GM23338 (cell line): ENCODE results near the gene RFX6. TPM values are rescaled to one million over a fixed set of nuclear protein-coding genes. Genes with fewer than 3 reads are reported as not detected.

Source experiments
- ATAC-seq: fragments of 200-7000 bp; cut with Tn5 transposase; 3 replicates; pipeline ENCODE4 v1.9.1; 2020
- DNase-seq: peaks from one replicate; pipeline ENCODE4 v3.0.0-alpha.2; 2015; ENCODE audit warnings: low spot score
- H2AFZ ChIP-seq: fragments of 200-600 bp; sonication (generic); 2 replicates; pipeline ENCODE4 v1.8.0; 2016; ENCODE audit warnings: antibody characterized with exemption, mild to moderate bottlenecking, moderate library complexity
- H3F3A ChIP-seq: fragments of 200-600 bp; sonication (generic); replicated peaks from 2 replicates; pipeline ENCODE4 v1.8.0; 2017; ENCODE audit warnings: antibody characterized with exemption, mixed run types, low read depth
- H3K27ac ChIP-seq: fragments of 200-600 bp; sonication (generic); 2 replicates; pipeline ENCODE4 v1.6.1; 2016; ENCODE audit warnings: low read depth
- H3K27me3 ChIP-seq: fragments of 200-600 bp; sonication (generic); 2 replicates; pipeline ENCODE4 v1.8.0; 2016; ENCODE audit warnings: mild to moderate bottlenecking, mixed run types, moderate library complexity; ENCODE audit not compliant: insufficient read depth
- H3K36me3 ChIP-seq: fragments of 200-600 bp; sonication (generic); 2 replicates; pipeline ENCODE4 v1.8.0; 2016; ENCODE audit warnings: mild to moderate bottlenecking; ENCODE audit not compliant: insufficient read depth
- H3K4me1 ChIP-seq: fragments of 200-600 bp; sonication (generic); 2 replicates; pipeline ENCODE4 v1.8.0; 2016; ENCODE audit warnings: mild to moderate bottlenecking, moderate library complexity; ENCODE audit not compliant: insufficient read depth
- H3K4me2 ChIP-seq: fragments of 200-600 bp; sonication (generic); 2 replicates; pipeline ENCODE4 v1.7.1; 2017; ENCODE audit warnings: mixed run types
- H3K4me3 ChIP-seq: fragments of 200-600 bp; sonication (generic); 2 replicates; pipeline ENCODE4 v1.6.1; 2016; ENCODE audit warnings: mixed run types
- H3K79me2 ChIP-seq: fragments of 200-600 bp; sonication (generic); replicated peaks from 2 replicates; pipeline ENCODE4 v1.8.0; 2017; ENCODE audit warnings: mild to moderate bottlenecking; ENCODE audit not compliant: insufficient read depth
- H3K9me2 ChIP-seq: fragments of 200-600 bp; sonication (generic); 2 replicates; pipeline ENCODE4 v1.8.0; 2017; ENCODE audit not compliant: insufficient read depth
- H4K20me1 ChIP-seq: fragments of 200-600 bp; sonication (generic); replicated peaks from 2 replicates; pipeline ENCODE4 v1.8.0; 2017; ENCODE audit warnings: mild to moderate bottlenecking; ENCODE audit not compliant: insufficient read depth
- H3K27ac Mint-ChIP-seq: 2 replicates; pipeline ENCODE4 v1.8.0; 2020; ENCODE audit warnings: inconsistent platforms, mild to moderate bottlenecking, moderate library complexity, mixed read lengths
- H3K27me3 Mint-ChIP-seq: 3 replicates; pipeline ENCODE4 v1.8.0; 2022; ENCODE audit warnings: low read depth, mild to moderate bottlenecking, moderate library complexity, mixed read lengths, inconsistent platforms; ENCODE audit not compliant: insufficient read depth, poor library complexity
- H3K36me3 Mint-ChIP-seq: 3 replicates; pipeline ENCODE4 v1.8.0; 2021; ENCODE audit warnings: low read depth, mild to moderate bottlenecking, inconsistent platforms, moderate library complexity, mixed read lengths
- H3K4me1 Mint-ChIP-seq: 3 replicates; pipeline ENCODE4 v1.8.0; 2020; ENCODE audit warnings: mild to moderate bottlenecking, inconsistent platforms, mixed read lengths
- H3K4me3 Mint-ChIP-seq: 3 replicates; pipeline ENCODE4 v1.8.0; 2021; ENCODE audit warnings: moderate library complexity, mild to moderate bottlenecking, inconsistent platforms, mixed read lengths
- H3K9me3 Mint-ChIP-seq: 3 replicates; pipeline ENCODE4 v1.8.0; 2020; ENCODE audit warnings: moderate library complexity, mild to moderate bottlenecking, inconsistent platforms, mixed read lengths
- CREB1 ChIP-seq: fragments of 250-450 bp; sonication (Bioruptor Pico); IDR thresholded peaks from 2 replicates; pipeline ENCODE4 v1.5.0; 2020; ENCODE audit warnings: low read depth, mild to moderate bottlenecking, moderate library complexity
- EZH2 ChIP-seq: fragments of 200-600 bp; sonication (generic); IDR thresholded peaks from one replicate; pipeline ENCODE4 v1.8.0; 2017; ENCODE audit warnings: antibody characterized with exemption, mild to moderate bottlenecking, low read depth; ENCODE audit not compliant: unreplicated experiment
- EZH2phosphoT487 ChIP-seq: fragments of 200-600 bp; sonication (generic); IDR thresholded peaks from one replicate; pipeline ENCODE4 v1.8.1; 2018; ENCODE audit warnings: antibody characterized with exemption; ENCODE audit not compliant: unreplicated experiment
- JUNB ChIP-seq: IDR thresholded peaks from one replicate; pipeline ENCODE4 v1.6.1; 2016; ENCODE audit warnings: antibody characterized with exemption; ENCODE audit not compliant: unreplicated experiment
- POLR2AphosphoS5 ChIP-seq: IDR thresholded peaks from 2 replicates; pipeline ENCODE4 v1.6.1; 2016; ENCODE audit warnings: antibody characterized with exemption, low read depth
- STAT1 ChIP-seq: IDR thresholded peaks from one replicate; pipeline ENCODE4 v1.6.1; 2016; ENCODE audit warnings: antibody characterized with exemption; ENCODE audit not compliant: unreplicated experiment
- ZNF114 ChIP-seq: fragments of 250-450 bp; sonication (Bioruptor Pico); IDR thresholded peaks from 2 replicates; pipeline ENCODE4 v1.5.0; 2020; ENCODE audit warnings: mild to moderate bottlenecking, moderate library complexity
- polyA plus RNA-seq: library from polyadenylated mRNA; unstranded; fragments of >200 nt; fragmentation: Nextera tagmentation; extraction: Ambion mirVana; gene quantifications from 2 replicates; pipeline ENCODE4 v1.2.1, GENCODE V29; 2016
- total RNA-seq: library from RNA; depleted of rRNA; stranded (reverse); fragments of >200 nt; shearing (Covaris generic); gene quantifications from 2 replicates; pipeline ENCODE4 v1.2.3, GENCODE V29; 2014
- TF ChIP-seq, protein P1 (sequence below): IDR thresholded peaks from 2 replicates; pipeline ENCODE4 v1.6.1; 2016; ENCODE audit warnings: antibody characterized with exemption
- TF ChIP-seq, protein P2 (sequence below): IDR thresholded peaks from one replicate; pipeline ENCODE4 v1.6.1; 2018; ENCODE audit warnings: antibody characterized with exemption; ENCODE audit not compliant: unreplicated experiment
- TF ChIP-seq, protein P3 (sequence below), 2 experiments: fragments of 200-600 bp in 1 of 2; sonication (generic) in 1 of 2; conservative IDR thresholded peaks; 2 replicates each; pipeline versions ENCODE4 v1.5.1 to v1.6.1; 2016 to 2017; ENCODE audit warnings: antibody characterized with exemption in 2 of 2, low read depth in 2 of 2, mild to moderate bottlenecking in 2 of 2, moderate library complexity in 1 of 2
- TF ChIP-seq, protein P4 (sequence below): fragments of 250-450 bp; sonication (Bioruptor Pico); IDR thresholded peaks from 2 replicates; pipeline ENCODE4 v1.5.0; 2020; ENCODE audit warnings: mild to moderate bottlenecking, moderate library complexity

Gene RFX6
- total and polyA plus RNA-seq, 2 experiments from 2014 or later = 0.35 TPM; not detected in 1

DNA sequence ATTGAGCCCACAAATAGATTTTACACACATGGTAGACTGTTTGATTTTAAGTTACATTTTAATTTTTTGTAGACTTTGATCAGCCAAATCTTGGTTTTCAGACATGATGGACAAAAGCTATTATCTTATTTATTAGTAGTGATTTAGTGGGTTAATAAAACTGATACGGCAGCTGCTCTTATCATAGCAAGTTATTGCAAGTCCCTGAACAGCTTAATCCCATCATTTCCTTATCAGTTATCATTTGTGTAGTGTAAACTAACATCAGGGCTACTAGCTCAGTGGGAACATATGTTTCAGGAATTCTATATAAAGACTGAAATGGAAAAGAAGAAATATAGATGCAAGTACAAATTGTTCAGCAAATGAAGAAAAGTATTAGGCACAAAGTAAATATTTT lies 10.9 kb downstream of the RFX6 start (continued):
- TF ChIP-seq, protein P1, sequence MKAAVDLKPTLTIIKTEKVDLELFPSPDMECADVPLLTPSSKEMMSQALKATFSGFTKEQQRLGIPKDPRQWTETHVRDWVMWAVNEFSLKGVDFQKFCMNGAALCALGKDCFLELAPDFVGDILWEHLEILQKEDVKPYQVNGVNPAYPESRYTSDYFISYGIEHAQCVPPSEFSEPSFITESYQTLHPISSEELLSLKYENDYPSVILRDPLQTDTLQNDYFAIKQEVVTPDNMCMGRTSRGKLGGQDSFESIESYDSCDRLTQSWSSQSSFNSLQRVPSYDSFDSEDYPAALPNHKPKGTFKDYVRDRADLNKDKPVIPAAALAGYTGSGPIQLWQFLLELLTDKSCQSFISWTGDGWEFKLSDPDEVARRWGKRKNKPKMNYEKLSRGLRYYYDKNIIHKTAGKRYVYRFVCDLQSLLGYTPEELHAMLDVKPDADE = no peak

DNA sequence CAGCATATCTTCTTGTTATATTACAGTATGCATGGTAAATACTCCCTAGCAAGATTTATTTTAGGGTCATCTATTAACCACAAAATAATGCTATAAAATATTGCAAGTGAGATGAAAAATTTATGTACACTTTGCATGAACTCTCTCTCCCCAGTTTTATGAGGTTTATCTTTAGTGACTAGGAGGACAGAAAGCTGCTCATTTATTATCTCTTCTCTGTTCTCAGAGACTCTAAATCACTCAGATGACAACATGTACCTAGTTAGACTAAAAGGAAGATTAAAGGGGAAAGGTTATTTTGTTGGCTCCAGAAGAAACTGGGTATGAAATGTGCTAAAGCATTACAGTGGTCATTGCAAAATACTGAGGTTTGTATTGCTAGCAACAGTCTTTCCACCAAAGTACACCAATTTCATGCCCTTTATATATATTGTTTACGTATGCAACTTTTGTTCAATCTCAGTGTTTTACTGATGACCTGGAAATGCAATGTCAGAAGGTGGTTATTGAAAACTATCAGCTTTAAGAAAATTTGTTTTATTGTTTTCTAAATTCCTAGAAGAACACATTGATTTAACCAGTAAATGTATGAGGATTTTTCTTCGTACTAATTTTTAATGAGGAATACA lies 11.8 kb downstream of the RFX6 start:
- H3K9me3 Mint-ChIP-seq = no peaks in the 10 kb centered on the region
- Histone ChIP-seq H3K36me3 (no peaks in the 10 kb centered on the region), H2AFZ (no peak overlapping the region), H3K4me2 (no peak overlapping the region), H3K27me3 (no peaks in the 10 kb centered on the region), H4K20me1 (no peaks in the 10 kb centered on the region), H3F3A (no peaks in the 10 kb centered on the region), H3K4me1 (no peaks in the 10 kb centered on the region), H3K27ac (no peak overlapping the region), H3K79me2 (no peaks in the 10 kb centered on the region), H3K9me2 (no peaks in the 10 kb centered on the region), H3K4me3 (no peak overlapping the region)
- DNase-seq = no peak
- H3K4me1 Mint-ChIP-seq = peaks cover 5% of the 10 kb centered on the region
- no peaks in the 10 kb centered on the region for H3K36me3 Mint-ChIP-seq
- H3K4me3 Mint-ChIP-seq = no peak overlapping the region
- no peak overlapping the region for H3K27ac Mint-ChIP-seq
- ATAC-seq = no peak
- peaks cover 3% of the 10 kb centered on the region for H3K27me3 Mint-ChIP-seq
- TF ChIP-seq, protein P1 = no peak
- no peak for TF ChIP-seq EZH2
- TF ChIP-seq POLR2AphosphoS5 = no peak
- TF ChIP-seq EZH2phosphoT487 = no peak
- no peak for TF ChIP-seq JUNB
- TF ChIP-seq STAT1 = no peak
- no peak for TF ChIP-seq CREB1
- TF ChIP-seq, protein P2, sequence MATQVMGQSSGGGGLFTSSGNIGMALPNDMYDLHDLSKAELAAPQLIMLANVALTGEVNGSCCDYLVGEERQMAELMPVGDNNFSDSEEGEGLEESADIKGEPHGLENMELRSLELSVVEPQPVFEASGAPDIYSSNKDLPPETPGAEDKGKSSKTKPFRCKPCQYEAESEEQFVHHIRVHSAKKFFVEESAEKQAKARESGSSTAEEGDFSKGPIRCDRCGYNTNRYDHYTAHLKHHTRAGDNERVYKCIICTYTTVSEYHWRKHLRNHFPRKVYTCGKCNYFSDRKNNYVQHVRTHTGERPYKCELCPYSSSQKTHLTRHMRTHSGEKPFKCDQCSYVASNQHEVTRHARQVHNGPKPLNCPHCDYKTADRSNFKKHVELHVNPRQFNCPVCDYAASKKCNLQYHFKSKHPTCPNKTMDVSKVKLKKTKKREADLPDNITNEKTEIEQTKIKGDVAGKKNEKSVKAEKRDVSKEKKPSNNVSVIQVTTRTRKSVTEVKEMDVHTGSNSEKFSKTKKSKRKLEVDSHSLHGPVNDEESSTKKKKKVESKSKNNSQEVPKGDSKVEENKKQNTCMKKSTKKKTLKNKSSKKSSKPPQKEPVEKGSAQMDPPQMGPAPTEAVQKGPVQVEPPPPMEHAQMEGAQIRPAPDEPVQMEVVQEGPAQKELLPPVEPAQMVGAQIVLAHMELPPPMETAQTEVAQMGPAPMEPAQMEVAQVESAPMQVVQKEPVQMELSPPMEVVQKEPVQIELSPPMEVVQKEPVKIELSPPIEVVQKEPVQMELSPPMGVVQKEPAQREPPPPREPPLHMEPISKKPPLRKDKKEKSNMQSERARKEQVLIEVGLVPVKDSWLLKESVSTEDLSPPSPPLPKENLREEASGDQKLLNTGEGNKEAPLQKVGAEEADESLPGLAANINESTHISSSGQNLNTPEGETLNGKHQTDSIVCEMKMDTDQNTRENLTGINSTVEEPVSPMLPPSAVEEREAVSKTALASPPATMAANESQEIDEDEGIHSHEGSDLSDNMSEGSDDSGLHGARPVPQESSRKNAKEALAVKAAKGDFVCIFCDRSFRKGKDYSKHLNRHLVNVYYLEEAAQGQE = no peak
- TF ChIP-seq ZNF114 (CRISPR knock-in tag) = no peak
- TF ChIP-seq, protein P3, sequence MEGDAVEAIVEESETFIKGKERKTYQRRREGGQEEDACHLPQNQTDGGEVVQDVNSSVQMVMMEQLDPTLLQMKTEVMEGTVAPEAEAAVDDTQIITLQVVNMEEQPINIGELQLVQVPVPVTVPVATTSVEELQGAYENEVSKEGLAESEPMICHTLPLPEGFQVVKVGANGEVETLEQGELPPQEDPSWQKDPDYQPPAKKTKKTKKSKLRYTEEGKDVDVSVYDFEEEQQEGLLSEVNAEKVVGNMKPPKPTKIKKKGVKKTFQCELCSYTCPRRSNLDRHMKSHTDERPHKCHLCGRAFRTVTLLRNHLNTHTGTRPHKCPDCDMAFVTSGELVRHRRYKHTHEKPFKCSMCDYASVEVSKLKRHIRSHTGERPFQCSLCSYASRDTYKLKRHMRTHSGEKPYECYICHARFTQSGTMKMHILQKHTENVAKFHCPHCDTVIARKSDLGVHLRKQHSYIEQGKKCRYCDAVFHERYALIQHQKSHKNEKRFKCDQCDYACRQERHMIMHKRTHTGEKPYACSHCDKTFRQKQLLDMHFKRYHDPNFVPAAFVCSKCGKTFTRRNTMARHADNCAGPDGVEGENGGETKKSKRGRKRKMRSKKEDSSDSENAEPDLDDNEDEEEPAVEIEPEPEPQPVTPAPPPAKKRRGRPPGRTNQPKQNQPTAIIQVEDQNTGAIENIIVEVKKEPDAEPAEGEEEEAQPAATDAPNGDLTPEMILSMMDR (conservative IDR thresholded peaks at IDR 0.05; ENCODE audit: low read depth in 2 of 2) = no peak
- TF ChIP-seq, protein P4, sequence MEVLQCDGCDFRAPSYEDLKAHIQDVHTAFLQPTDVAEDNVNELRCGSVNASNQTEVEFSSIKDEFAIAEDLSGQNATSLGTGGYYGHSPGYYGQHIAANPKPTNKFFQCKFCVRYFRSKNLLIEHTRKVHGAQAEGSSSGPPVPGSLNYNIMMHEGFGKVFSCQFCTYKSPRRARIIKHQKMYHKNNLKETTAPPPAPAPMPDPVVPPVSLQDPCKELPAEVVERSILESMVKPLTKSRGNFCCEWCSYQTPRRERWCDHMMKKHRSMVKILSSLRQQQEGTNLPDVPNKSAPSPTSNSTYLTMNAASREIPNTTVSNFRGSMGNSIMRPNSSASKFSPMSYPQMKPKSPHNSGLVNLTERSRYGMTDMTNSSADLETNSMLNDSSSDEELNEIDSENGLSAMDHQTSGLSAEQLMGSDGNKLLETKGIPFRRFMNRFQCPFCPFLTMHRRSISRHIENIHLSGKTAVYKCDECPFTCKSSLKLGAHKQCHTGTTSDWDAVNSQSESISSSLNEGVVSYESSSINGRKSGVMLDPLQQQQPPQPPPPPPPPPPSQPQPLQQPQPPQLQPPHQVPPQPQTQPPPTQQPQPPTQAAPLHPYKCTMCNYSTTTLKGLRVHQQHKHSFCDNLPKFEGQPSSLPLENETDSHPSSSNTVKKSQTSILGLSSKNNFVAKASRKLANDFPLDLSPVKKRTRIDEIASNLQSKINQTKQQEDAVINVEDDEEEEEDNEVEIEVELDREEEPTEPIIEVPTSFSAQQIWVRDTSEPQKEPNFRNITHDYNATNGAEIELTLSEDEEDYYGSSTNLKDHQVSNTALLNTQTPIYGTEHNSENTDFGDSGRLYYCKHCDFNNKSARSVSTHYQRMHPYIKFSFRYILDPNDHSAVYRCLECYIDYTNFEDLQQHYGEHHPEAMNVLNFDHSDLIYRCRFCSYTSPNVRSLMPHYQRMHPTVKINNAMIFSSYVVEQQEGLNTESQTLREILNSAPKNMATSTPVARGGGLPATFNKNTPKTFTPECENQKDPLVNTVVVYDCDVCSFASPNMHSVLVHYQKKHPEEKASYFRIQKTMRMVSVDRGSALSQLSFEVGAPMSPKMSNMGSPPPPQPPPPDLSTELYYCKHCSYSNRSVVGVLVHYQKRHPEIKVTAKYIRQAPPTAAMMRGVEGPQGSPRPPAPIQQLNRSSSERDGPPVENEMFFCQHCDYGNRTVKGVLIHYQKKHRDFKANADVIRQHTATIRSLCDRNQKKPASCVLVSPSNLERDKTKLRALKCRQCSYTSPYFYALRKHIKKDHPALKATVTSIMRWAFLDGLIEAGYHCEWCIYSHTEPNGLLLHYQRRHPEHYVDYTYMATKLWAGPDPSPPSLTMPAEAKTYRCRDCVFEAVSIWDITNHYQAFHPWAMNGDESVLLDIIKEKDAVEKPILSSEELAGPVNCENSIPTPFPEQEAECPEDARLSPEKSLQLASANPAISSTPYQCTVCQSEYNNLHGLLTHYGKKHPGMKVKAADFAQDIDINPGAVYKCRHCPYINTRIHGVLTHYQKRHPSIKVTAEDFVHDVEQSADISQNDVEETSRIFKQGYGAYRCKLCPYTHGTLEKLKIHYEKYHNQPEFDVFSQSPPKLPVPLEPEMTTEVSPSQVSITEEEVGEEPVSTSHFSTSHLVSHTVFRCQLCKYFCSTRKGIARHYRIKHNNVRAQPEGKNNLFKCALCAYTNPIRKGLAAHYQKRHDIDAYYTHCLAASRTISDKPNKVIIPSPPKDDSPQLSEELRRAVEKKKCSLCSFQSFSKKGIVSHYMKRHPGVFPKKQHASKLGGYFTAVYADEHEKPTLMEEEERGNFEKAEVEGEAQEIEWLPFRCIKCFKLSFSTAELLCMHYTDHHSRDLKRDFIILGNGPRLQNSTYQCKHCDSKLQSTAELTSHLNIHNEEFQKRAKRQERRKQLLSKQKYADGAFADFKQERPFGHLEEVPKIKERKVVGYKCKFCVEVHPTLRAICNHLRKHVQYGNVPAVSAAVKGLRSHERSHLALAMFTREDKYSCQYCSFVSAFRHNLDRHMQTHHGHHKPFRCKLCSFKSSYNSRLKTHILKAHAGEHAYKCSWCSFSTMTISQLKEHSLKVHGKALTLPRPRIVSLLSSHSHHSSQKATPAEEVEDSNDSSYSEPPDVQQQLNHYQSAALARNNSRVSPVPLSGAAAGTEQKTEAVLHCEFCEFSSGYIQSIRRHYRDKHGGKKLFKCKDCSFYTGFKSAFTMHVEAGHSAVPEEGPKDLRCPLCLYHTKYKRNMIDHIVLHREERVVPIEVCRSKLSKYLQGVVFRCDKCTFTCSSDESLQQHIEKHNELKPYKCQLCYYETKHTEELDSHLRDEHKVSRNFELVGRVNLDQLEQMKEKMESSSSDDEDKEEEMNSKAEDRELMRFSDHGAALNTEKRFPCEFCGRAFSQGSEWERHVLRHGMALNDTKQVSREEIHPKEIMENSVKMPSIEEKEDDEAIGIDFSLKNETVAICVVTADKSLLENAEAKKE (CRISPR knock-in tag) = no peak
